Activated CD4-positive, alpha-beta T cell treated with anti-CD3 and anti-CD28 coated beads, Interleukin-2, amount 50 U/mL, for 1 hour (primary cell): Measurements from ENCODE around the gene TMA7B.

Source experiments
- DNase-seq: peaks from one replicate; pipeline ENCODE4 v3.0.0-alpha.2; 2020

The TMA7B gene

GRCh38 chr22:39955675-39956074, 4.5 kb upstream of the TMA7B start:
- DNase-seq, result no peak

DNA sequence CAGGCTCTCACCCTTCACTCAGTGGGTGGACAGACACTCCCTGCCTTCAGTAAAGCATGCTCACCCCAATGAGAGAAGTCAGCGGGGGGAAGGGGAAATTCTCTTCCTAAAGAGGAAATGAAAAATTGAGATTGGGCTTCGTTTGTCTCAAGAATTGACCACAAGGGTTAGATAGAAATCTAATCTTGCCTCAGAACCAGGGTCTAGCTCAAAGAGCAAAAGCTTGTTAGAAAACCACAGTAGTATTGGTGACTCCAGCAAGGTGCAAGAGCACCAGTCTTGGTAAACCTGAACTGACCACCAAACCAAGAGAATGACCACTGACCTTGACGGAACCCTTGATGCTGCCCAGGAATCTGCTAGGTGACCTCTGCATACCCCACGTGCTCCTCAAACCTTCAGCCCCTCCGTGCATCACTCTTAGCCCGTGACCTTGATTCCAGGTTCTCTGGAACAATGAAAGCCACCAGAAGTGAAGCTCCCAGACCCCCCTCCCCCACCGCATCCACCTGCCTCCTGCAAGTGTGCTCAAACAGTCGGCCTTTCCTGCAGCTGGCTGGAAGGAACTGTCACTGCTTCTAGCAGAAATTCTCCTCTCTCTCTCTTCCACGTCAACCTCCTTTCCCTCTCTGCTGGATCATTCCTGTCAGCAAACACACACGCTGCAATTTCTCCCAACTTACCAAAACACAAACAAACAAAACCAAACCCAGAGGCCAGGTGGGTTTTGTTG, 3.1 kb upstream of the TMA7B start:
- DNase-seq, result no peak

- no peak for DNase-seq
These were observed 2.0 kb upstream of the TMA7B start for GRCh38 chr22:39958009-39958711.

- no peak for DNase-seq
These were observed 1.1 kb upstream of the TMA7B start for GRCh38 chr22:39958949-39959639.

DNA sequence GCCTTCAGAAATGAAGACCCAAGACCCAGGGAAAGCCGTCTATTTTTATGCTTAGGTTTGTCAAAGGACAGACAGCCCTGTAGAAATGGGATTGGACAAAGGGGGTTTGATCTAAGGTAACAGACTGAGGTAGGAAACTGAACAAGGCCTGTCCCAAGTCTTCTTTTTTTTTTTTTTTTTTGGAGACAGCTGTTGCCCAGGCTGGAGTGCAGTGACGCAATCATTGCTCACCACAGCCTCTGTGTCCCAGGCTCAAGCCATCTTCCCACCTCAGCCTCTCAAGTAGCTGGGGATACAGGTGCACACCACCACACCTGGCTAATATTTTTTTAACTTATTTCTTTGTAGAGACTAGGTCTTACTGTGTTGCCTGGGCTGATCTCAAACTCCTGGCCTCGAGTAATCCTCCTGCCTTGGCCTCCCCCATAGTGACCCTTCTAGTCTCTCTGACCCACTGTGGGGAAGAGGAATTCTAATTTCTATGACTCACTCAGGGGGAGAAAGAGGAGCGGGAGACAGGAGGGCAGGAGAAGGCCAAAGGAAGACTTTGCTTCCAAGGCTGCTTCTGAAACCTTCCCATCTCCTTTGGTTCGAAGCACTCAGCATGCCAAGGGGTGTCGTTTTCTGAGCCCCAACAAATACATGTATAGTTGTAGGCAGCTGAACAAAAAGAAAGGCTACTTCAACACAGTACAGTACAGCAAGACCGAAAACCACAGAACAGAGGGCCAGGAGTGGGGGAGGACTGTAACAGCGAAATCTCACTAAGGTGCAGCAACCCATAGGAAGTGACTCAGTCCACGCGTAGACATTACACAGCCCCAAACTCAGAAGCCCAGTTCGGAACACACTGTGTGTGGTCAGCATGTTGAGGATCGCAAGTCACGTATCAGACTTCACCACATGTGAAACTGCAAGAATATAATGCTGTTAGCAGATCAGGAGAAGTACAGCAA, 872 bp downstream of the TMA7B start:
- peak; percentile 48 for DNase-seq

DNA sequence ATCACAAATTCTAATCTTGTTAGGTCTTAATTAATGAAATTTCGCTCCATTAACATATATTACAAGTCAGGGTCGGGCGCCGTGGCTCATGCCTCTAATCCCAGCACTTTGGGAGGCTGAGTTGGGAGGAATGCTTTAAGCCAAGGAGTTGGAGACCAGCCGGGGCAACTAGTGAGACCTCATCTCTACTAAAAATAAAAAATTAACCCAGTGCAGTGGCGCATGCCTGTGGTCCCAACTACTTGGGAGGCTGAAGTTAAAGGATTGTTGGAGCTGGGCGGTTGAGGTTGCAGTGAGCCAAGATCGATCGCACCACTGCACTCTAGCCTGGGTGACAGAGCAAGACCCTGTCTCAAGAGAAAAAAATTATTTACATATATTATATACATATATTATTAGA, 1.9 kb downstream of the TMA7B start:
- DNase-seq, result no peak

GRCh38 chr22:39965748-39966147, 5.6 kb downstream of the TMA7B start:
- no peak for DNase-seq

DNA sequence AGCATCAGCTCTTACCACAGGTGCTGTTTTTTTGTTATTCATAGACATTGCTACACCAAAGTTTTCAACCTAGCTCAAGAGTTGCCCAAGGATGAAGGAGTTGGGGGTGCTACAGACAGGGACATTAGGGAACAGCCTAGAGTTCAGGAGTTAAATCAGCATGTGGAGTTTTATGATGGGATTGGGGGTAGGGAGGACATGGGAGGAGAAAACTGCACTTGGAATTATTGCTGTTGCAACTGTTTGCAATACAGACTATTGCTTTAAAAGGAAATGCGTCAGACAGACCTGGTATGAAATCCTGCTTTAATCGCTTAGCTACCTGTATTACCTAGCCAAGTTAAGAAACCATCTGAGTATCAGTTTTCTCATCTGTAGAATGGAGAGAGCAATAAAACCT, 6.3 kb downstream of the TMA7B start:
- no peak for DNase-seq

- no peak for DNase-seq
These were observed 7.1 kb downstream of the TMA7B start for GRCh38 chr22:39967103-39967829.

DNA sequence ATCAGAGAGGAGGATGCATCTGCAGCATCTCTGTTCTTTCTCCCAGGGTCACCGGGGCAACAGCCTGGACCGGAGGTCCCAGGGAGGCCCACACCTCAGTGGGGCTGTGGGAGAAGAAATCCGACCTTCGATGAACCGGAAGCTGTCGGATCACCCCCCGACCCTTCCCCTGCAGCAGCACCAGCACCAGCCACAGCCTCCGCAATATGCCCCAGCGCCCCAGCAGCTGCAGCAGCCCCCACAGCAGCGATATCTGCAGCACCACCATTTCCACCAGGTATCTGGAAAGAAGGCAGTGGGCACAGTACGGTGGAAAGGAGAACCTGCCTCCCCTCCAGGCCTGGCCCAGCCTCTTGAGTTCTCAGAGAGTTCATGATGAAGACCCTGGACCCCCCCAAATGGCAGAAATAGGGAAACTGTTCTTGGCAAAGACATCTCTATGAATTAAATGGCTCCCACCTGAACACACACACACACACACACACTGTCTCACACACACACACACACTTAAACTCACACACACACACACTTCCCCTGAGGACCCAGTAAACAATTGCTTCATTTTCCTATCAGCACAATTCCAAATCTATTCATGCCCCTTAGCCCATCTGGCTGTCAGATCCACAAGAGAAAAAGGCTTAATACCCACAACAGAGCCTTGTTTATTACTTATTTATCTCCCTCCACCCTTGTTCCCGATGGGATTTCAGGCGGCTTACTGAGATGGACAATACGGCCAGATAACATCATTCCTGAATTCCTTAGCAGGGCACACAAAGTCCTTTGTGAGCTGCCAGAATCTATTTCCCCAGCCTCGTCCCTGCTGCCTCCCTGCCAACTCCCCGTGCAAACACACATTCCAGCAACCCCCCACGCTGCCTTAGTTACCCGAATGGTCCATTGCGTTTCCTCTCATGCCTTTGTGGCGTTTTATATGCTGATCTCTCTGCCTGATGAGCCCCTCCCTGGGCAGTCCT, 8.1 kb downstream of the TMA7B start:
- no peak for DNase-seq

DNA sequence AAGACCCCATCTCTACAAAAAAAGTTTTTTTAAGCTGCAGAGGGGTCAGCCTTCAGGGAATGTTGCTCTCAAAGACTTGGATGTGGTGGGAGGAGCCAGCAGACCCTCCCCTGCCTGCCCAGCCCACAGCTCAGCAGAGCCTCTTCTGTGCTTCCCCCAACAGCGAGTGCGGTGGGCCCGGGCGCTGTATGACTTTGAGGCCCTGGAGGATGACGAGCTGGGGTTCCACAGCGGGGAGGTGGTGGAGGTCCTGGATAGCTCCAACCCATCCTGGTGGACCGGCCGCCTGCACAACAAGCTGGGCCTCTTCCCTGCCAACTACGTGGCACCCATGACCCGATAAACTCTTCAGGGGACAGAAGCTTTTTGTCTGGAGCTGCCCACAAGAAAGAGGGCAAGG, 10.5 kb downstream of the TMA7B start:
- DNase-seq, result no peak

- DNase-seq, result no peak
These were observed 12.4 kb downstream of the TMA7B start for GRCh38 chr22:39972641-39973040.

GRCh38 chr22:39973656-39974055, 13.5 kb downstream of the TMA7B start:
- DNase-seq, result no peak

GRCh38 chr22:39974065-39974464, 13.9 kb downstream of the TMA7B start:
- DNase-seq, result no peak

DNA sequence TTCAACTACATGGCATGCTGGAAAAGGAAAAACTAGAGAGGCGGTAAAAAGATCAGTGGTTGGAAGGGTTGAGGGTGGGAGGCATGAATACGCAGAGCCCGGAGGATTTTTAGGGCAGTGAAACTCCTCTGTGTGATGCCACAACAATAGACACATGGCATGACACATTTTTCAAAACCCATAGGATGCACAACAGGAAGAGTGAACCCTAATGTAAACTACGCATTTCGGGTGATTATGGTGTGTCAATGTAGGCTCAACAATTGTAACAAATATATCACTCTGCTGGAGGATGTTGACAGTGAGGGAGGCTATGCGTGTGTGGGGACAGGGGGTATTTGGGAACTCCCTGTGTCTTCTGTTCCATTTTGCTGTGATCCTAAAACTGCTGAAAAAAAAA, 18.9 kb downstream of the TMA7B start:
- DNase-seq, result no peak

DNA sequence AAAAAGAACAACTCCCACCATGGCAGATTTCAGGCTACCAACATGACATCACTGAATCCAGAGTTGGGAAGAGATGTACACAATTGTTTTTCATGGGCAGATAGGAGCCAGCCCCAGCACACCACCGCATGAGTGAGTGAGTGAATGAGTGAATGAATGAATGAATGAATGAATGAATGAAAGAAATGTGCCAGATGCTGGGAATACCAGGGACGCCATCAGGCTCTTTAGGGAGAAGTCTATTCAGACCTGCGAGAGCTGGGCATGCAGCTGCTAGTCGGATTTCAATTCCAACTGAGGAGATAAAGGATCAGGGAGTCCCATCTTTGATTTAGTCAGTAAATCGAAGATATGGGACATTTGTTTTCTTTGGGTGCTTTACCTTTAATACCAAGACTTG, 19.3 kb downstream of the TMA7B start:
- DNase-seq, result no peak

DNA sequence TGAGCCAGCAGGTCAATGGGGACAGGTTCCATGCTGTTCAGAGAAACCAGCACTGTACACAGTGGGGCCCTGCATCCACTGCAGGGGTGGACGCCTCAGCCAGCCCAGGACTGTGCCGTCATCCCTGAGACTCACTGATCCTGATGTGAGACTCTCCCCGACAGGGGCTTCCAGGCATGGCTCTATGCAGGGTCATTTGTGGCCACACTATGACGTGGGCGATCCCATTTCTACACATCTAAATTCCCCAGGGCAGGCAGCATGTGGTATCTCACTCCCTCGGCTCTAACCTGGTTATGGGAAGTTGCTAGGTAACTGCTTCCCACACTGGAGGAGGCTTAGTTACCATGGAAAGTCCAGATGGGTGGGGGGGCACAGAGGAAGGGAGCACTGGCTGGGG, 20.4 kb downstream of the TMA7B start:
- no peak for DNase-seq

- no peak for DNase-seq
These were observed 23.1 kb downstream of the TMA7B start for GRCh38 chr22:39983346-39983745.

DNA sequence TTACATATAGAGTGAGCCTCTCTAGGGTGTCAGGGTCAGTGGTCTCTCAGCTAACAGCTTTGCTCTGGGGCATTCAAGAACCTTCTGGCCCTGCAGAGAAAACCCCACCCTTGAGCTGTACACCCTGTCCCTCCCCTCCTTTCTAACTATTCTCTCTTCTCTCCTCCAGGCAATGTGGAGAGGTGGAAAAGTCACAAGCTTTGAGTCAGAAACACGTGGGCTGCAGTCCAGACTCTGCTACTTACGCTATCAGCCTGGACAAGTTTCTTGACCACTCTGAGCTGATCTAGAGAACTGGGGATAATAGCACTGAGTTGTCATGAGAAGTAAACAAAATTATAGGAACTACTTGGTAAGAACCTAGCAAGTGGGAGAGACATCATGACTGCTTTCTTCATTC, 23.8 kb downstream of the TMA7B start:
- DNase-seq, result no peak

DNA sequence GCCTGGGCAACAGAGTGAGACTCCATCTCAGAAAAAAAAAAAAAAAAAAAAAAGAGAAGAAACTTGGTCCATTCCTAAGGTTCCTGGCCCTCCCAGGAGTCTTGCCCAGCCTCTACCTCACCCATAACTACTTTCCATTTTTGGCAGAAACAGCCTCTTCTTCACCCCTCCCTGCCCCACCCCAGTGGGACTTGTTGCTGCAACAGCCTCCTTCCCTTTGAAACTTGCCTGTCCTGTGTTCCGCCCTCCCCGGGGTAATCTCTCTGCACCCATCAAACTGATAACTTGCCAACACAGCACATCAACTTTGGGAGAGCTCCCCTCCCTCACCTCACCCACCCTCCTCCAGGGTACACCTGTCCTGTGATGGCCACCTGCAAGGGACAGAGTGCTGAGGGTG, 24.5 kb downstream of the TMA7B start:
- DNase-seq, result no peak
